Measurements from ENCODE around the gene ST7.

Gene ST7

DNA sequence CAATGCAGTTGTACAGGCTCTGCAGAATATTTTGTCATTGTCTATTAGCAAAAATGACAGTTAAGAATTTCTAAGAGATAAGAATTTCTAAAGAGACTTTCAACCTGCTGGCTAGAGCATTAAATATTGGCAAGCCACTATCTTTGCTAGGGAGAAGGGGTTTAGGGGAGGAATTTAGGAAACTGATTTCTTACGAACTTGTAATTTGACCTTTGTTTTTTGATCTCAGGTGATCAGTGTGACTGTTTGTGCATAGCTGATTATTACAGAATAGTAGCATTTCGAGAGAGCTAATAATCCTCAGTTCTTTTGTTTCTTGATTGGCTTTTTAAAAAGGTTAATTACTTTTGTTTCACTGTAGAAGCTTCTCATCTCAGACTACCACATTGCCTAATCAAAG is 68.1 kb downstream of the ST7 start:
- ATAC-seq: no peak
- no peak for TF ChIP-seq BACH2 (CRISPR knock-in tag; IDR thresholded peaks at IDR 0.05; ENCODE audit: borderline replicate concordance)
- TF ChIP-seq ZNF8 (CRISPR knock-in tag; IDR thresholded peaks at IDR 0.05): no peak
- TF ChIP-seq PPARA (CRISPR knock-in tag; IDR thresholded peaks at IDR 0.05; ENCODE audit: borderline replicate concordance): no peak
- TF ChIP-seq ZFP30 (CRISPR knock-in tag; IDR thresholded peaks at IDR 0.05): no peak
- TF ChIP-seq CREB5 (CRISPR knock-in tag; IDR thresholded peaks at IDR 0.05; ENCODE audit: low read depth): no peak
- peak; percentile 45 for TF ChIP-seq ISL1 (CRISPR knock-in tag; IDR thresholded peaks at IDR 0.05)
- no peak for TF ChIP-seq CSRNP3 (CRISPR knock-in tag; IDR thresholded peaks at IDR 0.05)
- TF ChIP-seq ARNTL (CRISPR knock-in tag; IDR thresholded peaks at IDR 0.05; ENCODE audit: borderline replicate concordance, low read depth): no peak

- ATAC-seq: no peak
- no peak for TF ChIP-seq TOX (CRISPR knock-in tag; IDR thresholded peaks at IDR 0.05; ENCODE audit: borderline replicate concordance)
Observed at GRCh38 chr7:117021986-117022385, 68.7 kb downstream of the ST7 start.

DNA sequence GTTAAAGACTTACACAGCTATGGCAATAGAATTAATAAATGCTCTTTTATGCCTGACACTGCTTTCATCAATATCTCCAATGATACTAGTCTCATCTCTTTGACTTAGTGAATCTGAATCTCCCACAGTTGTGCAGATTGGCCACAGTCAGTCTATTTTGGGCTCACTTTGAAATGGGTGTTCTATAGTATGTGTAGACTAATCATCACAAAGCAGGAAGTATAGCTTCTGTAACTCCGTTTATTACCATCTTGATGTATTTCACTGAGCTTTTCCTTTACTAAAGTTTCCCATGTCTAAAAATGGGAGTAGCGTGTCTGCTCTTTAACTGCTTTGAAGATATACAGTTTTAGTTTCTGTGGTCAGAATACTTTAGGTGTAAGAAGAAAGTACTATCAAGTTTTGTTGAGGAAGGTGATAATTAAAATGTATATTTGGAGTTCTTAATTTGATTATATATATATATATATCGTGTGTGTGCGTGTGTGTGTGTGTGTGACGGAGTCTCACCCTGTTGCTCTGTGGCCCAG is 70.1 kb downstream of the ST7 start:
- ATAC-seq: no peak
- TF ChIP-seq GLIS3 (CRISPR knock-in tag; IDR thresholded peaks at IDR 0.05) (no peak), ESRRG (CRISPR knock-in tag; IDR thresholded peaks at IDR 0.05) (no peak), BACH2 (CRISPR knock-in tag; IDR thresholded peaks at IDR 0.05; ENCODE audit: borderline replicate concordance) (no peak), ZNF70 (CRISPR knock-in tag; IDR thresholded peaks at IDR 0.05) (no peak), CSDC2 (CRISPR knock-in tag; IDR thresholded peaks at IDR 0.05) (no peak), CSRNP3 (CRISPR knock-in tag; IDR thresholded peaks at IDR 0.05) (no peak), TOX (CRISPR knock-in tag; IDR thresholded peaks at IDR 0.05; ENCODE audit: borderline replicate concordance) (no peak), ZNF565 (CRISPR knock-in tag; conservative IDR thresholded peaks at IDR 0.05; ENCODE audit: low read depth) (no peak), ZC3H10 (CRISPR knock-in tag; IDR thresholded peaks at IDR 0.05) (no peak), ZFP30 (CRISPR knock-in tag; IDR thresholded peaks at IDR 0.05) (no peak), ZFP3 (CRISPR knock-in tag; IDR thresholded peaks at IDR 0.05) (no peak), PATZ1 (CRISPR knock-in tag; IDR thresholded peaks at IDR 0.05; ENCODE audit: borderline replicate concordance) (no peak), ZNF8 (CRISPR knock-in tag; IDR thresholded peaks at IDR 0.05) (no peak), TSHZ2 (CRISPR knock-in tag; IDR thresholded peaks at IDR 0.05) (no peak)

- ATAC-seq: no peak
Observed at GRCh38 chr7:117024811-117025210, 71.5 kb downstream of the ST7 start.

More at GRCh38 chr7:117024811-117025210, 71.5 kb downstream of the ST7 start:
- no peak for TF ChIP-seq ZFP3 (CRISPR knock-in tag; IDR thresholded peaks at IDR 0.05)

Data from SK-N-SH treated with all-trans-retinoic acid at 6 μM for 48 hours (cell line).